Activated naive CD8-positive, alpha-beta T cell (primary cell): ENCODE data around the gene KYAT1.
"Not testable (repeated sequence)": the region's sequence is repeated elsewhere in the genome, so short reads cannot be mapped to it uniquely, and the experiment has no call there.

Experiments used
- H3K27ac Mint-ChIP-seq: one replicate; pipeline ENCODE4 v1.8.0; 2021; ENCODE audit warnings: mixed read lengths
- H3K27me3 Mint-ChIP-seq: one replicate; pipeline ENCODE4 v1.8.0; 2021; ENCODE audit warnings: mixed read lengths
- H3K36me3 Mint-ChIP-seq: one replicate; pipeline ENCODE4 v1.8.0; 2021; ENCODE audit warnings: mixed read lengths
- H3K4me1 Mint-ChIP-seq: one replicate; pipeline ENCODE4 v1.8.0; 2021; ENCODE audit warnings: low read depth, mixed read lengths
- H3K4me3 Mint-ChIP-seq: one replicate; pipeline ENCODE4 v1.8.0; 2021; ENCODE audit warnings: mild to moderate bottlenecking, mixed read lengths
- H3K9me3 Mint-ChIP-seq: one replicate; pipeline ENCODE4 v1.8.0; 2021; ENCODE audit warnings: low read depth, mixed read lengths

The KYAT1 gene

DNA sequence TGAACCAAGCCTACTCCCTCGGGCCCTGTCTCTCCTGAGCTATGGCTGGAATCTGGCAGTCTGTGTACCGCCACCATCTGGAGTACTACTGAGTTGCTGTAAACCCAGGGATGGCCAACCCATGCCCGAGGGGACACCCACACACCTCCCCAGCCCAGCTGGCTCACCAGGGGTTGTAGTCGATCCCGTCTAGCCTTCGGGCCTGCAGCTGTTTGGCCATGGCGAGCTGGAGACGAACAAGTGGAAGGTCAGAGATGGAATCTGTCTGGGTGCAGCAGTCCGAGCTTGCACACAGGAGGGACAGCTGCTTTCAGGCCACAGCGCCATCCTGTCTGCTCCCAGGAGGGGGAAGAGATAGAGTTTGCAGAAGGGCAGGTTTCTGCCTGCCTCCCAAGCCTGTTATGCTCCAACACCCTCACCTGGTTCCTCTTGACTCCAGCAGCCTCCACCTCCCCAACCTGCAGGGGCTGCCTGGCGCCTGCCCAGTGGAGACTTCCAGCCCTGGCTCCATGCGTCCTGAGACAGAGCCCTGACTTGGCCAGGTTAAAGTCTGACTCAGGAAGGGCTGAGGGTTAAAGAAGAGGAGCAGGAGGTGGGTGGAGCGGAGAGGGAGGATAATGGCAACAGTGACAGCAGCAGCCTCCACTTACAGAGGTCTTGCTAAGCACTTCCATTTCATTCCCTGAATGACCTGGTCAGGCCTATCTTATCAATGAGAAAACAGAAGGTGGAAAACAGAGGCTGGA, 36.4 kb downstream of the KYAT1 start:
- Mint-ChIP-seq H3K27me3 (no peaks in the 10 kb centered on the region), H3K27ac (no peak overlapping the region), H3K36me3 (peaks cover 10% of the 10 kb centered on the region), H3K4me3 (no peak overlapping the region), H3K4me1 (no peaks in the 10 kb centered on the region), H3K9me3 (peaks cover under 1% of the 10 kb centered on the region)

- not testable (repeated sequence) for H3K4me3 Mint-ChIP-seq, H3K9me3 Mint-ChIP-seq, H3K36me3 Mint-ChIP-seq, H3K27me3 Mint-ChIP-seq, H3K27ac Mint-ChIP-seq, H3K4me1 Mint-ChIP-seq
These were observed 38.6 kb downstream of the KYAT1 start for GRCh38 chr9:128843171-128843570.

- Mint-ChIP-seq H3K4me3 (no peak overlapping the region), H3K4me1 (no peaks in the 10 kb centered on the region), H3K27ac (no peak overlapping the region), H3K27me3 (no peaks in the 10 kb centered on the region), H3K36me3 (peaks cover 3% of the 10 kb centered on the region), H3K9me3 (no peaks in the 10 kb centered on the region)
These were observed 39.9 kb downstream of the KYAT1 start for GRCh38 chr9:128841694-128842492.

- no peak overlapping the region for H3K4me3 Mint-ChIP-seq
- H3K27ac Mint-ChIP-seq = no peak overlapping the region
- no peaks in the 10 kb centered on the region for H3K9me3 Mint-ChIP-seq
- H3K4me1 Mint-ChIP-seq = no peaks in the 10 kb centered on the region
- peaks cover 3% of the 10 kb centered on the region for H3K36me3 Mint-ChIP-seq
- no peaks in the 10 kb centered on the region for H3K27me3 Mint-ChIP-seq
These were observed 41.2 kb downstream of the KYAT1 start for GRCh38 chr9:128840524-128840923.

GRCh38 chr9:128838338-128838737, 43.4 kb downstream of the KYAT1 start:
- no peak overlapping the region for H3K27ac Mint-ChIP-seq
- H3K36me3 Mint-ChIP-seq = peaks cover 5% of the 10 kb centered on the region

DNA sequence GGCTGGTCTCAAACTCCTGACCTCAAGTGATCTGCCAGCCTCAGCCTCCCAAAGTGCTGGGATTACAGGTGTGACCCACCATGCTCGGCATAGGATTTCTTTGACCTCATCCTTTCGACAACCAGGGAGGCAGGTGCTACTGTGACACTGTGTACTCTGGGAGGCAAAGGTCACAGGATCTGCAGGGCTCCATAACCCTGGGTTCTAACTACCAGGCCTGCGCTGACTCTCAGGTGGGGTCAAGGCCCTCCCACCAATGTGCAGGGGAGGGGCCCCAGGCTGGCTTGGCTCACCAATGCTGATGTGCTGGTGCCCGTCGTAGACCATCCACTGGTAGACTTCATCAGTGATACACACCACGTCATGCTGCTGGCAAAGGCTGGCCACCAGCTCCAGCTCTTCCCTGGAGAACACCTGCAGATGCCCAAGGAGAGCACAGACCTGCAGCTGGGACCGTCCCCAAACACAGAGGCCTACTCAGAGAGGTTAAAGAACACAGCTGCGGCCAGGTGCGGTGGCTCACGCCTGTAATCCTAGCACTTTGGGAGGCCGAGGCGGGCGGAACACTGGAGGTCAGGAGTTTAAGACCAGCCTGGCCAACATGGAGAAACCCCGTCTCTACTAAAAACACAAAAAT, 45.1 kb downstream of the KYAT1 start:
- no peak overlapping the region for H3K27ac Mint-ChIP-seq
- H3K4me1 Mint-ChIP-seq = no peaks in the 10 kb centered on the region
- no peak overlapping the region for H3K4me3 Mint-ChIP-seq
- H3K27me3 Mint-ChIP-seq = no peaks in the 10 kb centered on the region
- no peaks in the 10 kb centered on the region for H3K9me3 Mint-ChIP-seq
- H3K36me3 Mint-ChIP-seq = peaks cover 2% of the 10 kb centered on the region

More at GRCh38 chr9:128838338-128838737, 43.4 kb downstream of the KYAT1 start:
- no peaks in the 10 kb centered on the region for H3K27me3 Mint-ChIP-seq
- H3K9me3 Mint-ChIP-seq = no peaks in the 10 kb centered on the region
- H3K4me1 Mint-ChIP-seq = no peaks in the 10 kb centered on the region
- H3K4me3 Mint-ChIP-seq = no peak overlapping the region

- H3K27me3 Mint-ChIP-seq = no peaks in the 10 kb centered on the region
- H3K27ac Mint-ChIP-seq = no peak overlapping the region
- no peak overlapping the region for H3K4me3 Mint-ChIP-seq
- H3K9me3 Mint-ChIP-seq = no peaks in the 10 kb centered on the region
- H3K36me3 Mint-ChIP-seq = peaks cover 2% of the 10 kb centered on the region
- no peaks in the 10 kb centered on the region for H3K4me1 Mint-ChIP-seq
These were observed 46.2 kb downstream of the KYAT1 start for GRCh38 chr9:128835246-128836210.

DNA sequence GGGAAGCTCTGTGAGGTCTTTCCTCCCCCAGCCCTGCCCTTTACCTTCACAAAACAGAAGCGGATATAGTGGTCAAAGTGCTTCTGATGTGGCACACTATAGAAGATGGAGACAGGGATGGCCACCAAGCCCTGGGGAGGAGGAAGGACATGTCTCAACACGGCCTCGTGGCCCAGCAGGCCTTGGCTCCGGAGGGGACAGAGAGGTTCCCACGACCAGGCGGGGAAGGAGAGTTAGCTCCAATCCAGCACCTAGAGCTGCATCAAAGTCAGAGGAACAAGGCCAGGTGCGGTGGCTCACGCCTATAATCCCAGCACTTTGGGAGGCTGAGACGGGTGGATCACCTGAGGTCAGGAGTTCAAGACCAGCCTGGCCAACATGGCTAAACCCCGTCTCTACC, 48.1 kb downstream of the KYAT1 start:
- Mint-ChIP-seq H3K9me3 (no peaks in the 10 kb centered on the region), H3K4me1 (peaks cover 7% of the 10 kb centered on the region), H3K4me3 (no peak overlapping the region), H3K27ac (no peak overlapping the region), H3K36me3 (peaks cover 5% of the 10 kb centered on the region), H3K27me3 (no peaks in the 10 kb centered on the region)

GRCh38 chr9:128829477-128830251, 52.1 kb downstream of the KYAT1 start, which contains the start of gene SPOUT1:
SPOUT1 (minus strand) TSS chr9:128829794; CDS start chr9:128829780, 14 bp downstream.
- Mint-ChIP-seq H3K36me3 (peaks cover 9% of the 10 kb centered on the region), H3K4me3 (peak within 1 kb of the TSS; percentile 96), H3K4me1 (peaks cover 17% of the 10 kb centered on the region), H3K27ac (peak within 1 kb of the TSS; percentile 97), H3K9me3 (no peaks in the 10 kb centered on the region), H3K27me3 (no peaks in the 10 kb centered on the region)

DNA sequence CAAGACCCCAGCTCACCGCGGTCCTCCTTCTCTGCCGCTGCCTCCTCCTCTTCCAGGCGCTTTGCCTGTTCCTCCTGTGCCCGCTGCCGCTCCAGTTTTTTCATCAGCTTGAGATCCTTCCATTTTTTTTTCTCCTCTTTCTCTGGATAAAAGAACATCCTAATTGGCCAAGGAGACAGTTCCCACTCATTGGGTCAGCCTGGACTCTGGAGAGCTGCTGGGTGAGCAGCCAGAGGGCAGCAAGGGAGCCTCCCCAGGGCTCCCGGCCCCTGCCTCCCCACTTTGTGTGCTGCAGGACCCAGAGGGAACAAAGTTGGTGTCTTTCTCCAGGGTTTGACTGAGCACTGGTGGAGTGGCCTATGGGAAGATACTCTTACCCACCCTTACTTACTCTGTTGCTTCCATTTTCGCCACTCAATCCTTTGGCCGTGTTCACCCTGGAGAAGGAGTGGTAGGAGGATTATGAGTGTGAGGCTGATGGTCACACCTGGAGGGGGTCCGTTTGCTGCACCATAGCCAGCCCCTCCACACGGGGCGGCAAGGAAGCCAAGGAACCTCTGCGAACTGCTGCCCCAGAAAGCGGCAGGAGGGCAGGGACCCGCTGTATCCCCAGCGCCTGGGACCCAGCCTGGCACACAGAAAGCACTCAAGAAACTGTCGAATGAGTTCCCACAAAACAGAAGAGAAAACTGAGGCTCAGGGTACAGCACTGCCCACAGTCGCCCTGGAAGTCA, 52.9 kb downstream of the KYAT1 start:
- Mint-ChIP-seq H3K4me1 (peaks cover 17% of the 10 kb centered on the region), H3K4me3 (peak overlapping the region; percentile 96), H3K36me3 (peaks cover 7% of the 10 kb centered on the region), H3K9me3 (no peaks in the 10 kb centered on the region), H3K27me3 (no peaks in the 10 kb centered on the region), H3K27ac (peak overlapping the region; percentile 97)

GRCh38 chr9:128828267-128828666, 53.5 kb downstream of the KYAT1 start:
- Mint-ChIP-seq H3K4me1 (peaks cover 17% of the 10 kb centered on the region), H3K36me3 (peaks cover 7% of the 10 kb centered on the region), H3K27me3 (no peaks in the 10 kb centered on the region), H3K4me3 (peak overlapping the region; percentile 96), H3K27ac (peak overlapping the region; percentile 97), H3K9me3 (no peaks in the 10 kb centered on the region)

GRCh38 chr9:128825923-128826700, 55.6 kb downstream of the KYAT1 start:
- Mint-ChIP-seq H3K27me3 (no peaks in the 10 kb centered on the region), H3K4me3 (no peak overlapping the region), H3K9me3 (no peaks in the 10 kb centered on the region)

More at GRCh38 chr9:128825923-128826700, 55.6 kb downstream of the KYAT1 start:
- peaks cover 19% of the 10 kb centered on the region for H3K4me1 Mint-ChIP-seq
- peaks cover 7% of the 10 kb centered on the region for H3K36me3 Mint-ChIP-seq
- no peak overlapping the region for H3K27ac Mint-ChIP-seq
